Body of pancreas (tissue), 4 donors: ENCODE data around the gene LDLRAD3.

Experiments used
- CTCF ChIP-seq, 7 experiments: fragments of 450-650 bp in 4 of 7; fragments of 200-600 bp in 3 of 7; sonication (generic) in 3 of 7; IDR thresholded peaks; one replicate each; pipeline ENCODE4 v1.5.1; 2016 to 2019; ENCODE audit warnings: antibody characterized with exemption in 7 of 7
- POLR2A ChIP-seq, 3 donors: fragments of 450-650 bp; IDR thresholded peaks; one replicate each; pipeline ENCODE4 v1.6.1; 2016; ENCODE audit warnings: antibody characterized with exemption in 3 of 3, mild to moderate bottlenecking in 2 of 3

- TF ChIP-seq POLR2A (IDR thresholded peaks at IDR 0.05), result no peak
- TF ChIP-seq CTCF (IDR thresholded peaks at IDR 0.05), result no peak
Measured at GRCh38 chr11:36088266-36088972, 144.6 kb downstream of the LDLRAD3 start.
